WTC11 (cell line): ENCODE data around the gene DNAH14.

Experiments
- NR3C1 ChIP-seq: sonication (generic); formaldehyde crosslinking; conservative IDR thresholded peaks from 2 replicates; pipeline ENCODE4 v1.8.1; 2023; ENCODE audit warnings: low read depth, mild to moderate bottlenecking, missing genetic modification reagents
- TEAD1 ChIP-seq: sonication (generic); formaldehyde crosslinking; IDR thresholded peaks from 2 replicates; pipeline ENCODE4 v1.8.0; 2022; ENCODE audit warnings: mild to moderate bottlenecking, missing genetic modification reagents

- TF ChIP-seq NR3C1 (CRISPR knock-in tag), result no peak
- TF ChIP-seq TEAD1 (CRISPR knock-in tag), result no peak
These were observed 321.0 kb downstream of the DNAH14 start for GRCh38 chr1:225250432-225250831.
